ENCODE measurements around the gene SUMF1. TPM values are rescaled to one million over a fixed set of nuclear protein-coding genes. Genes with fewer than 3 reads are reported as not detected.

The SUMF1 gene
- total and polyA plus RNA-seq, 8 donors = 27.1 to 43.9 (median 35.3) TPM

- H3K27ac ChIP-seq = no peak overlapping the region
- intact Hi-C loops (cut with DNase I) = no loop called here
- no peaks in the 10 kb centered on the region for H3K27me3 ChIP-seq
- H3K4me3 ChIP-seq = no peak overlapping the region
- no peaks in the 10 kb centered on the region for H3K9me3 ChIP-seq
- no peak for DNase-seq
- TF ChIP-seq CTCF (IDR thresholded peaks at IDR 0.05) = no peak
- no peaks in the 10 kb centered on the region for H3K4me1 ChIP-seq
- peaks cover 0 to 3% of the 10 kb centered on the region in 2 donors for H3K36me3 ChIP-seq
- no peak for ATAC-seq
These were observed 79.6 kb downstream of the SUMF1 start for GRCh38 chr3:4387210-4388204.

GRCh38 chr3:4385201-4385600 is 81.9 kb downstream of the SUMF1 start:
- H3K27me3 ChIP-seq = no peaks in the 10 kb centered on the region
- no peaks in the 10 kb centered on the region for H3K4me1 ChIP-seq
- intact Hi-C loops (cut with DNase I) = no loop called here
- no peak for TF ChIP-seq CTCF (IDR thresholded peaks at IDR 0.05)
- no peaks in the 10 kb centered on the region for H3K9me3 ChIP-seq
- H3K27ac ChIP-seq = no peak overlapping the region
- no peak overlapping the region for H3K4me3 ChIP-seq
- H3K36me3 ChIP-seq = peaks cover 0 to 3% of the 10 kb centered on the region in 2 donors
- ATAC-seq (no peak), DNase-seq (no peak)

- H3K4me3 ChIP-seq = no peak overlapping the region
- no peak for TF ChIP-seq CTCF (IDR thresholded peaks at IDR 0.05)
- no peak for DNase-seq
- H3K9me3 ChIP-seq = no peaks in the 10 kb centered on the region
- peaks cover 0 to 16% of the 10 kb centered on the region in 2 donors for H3K36me3 ChIP-seq
- ATAC-seq = no peak
- intact Hi-C loops (cut with DNase I) = no loop called here
- no peaks in the 10 kb centered on the region for H3K27me3 ChIP-seq
- no peaks in the 10 kb centered on the region for H3K4me1 ChIP-seq
- H3K27ac ChIP-seq = no peak overlapping the region
These were observed 87.1 kb downstream of the SUMF1 start for GRCh38 chr3:4380013-4380412.

- H3K27ac ChIP-seq = no peak overlapping the region
- no peak for ATAC-seq
These were observed 90.6 kb downstream of the SUMF1 start for GRCh38 chr3:4376499-4376898.

More at GRCh38 chr3:4376499-4376898, 90.6 kb downstream of the SUMF1 start:
- H3K4me3 ChIP-seq = no peak overlapping the region
- no peak for TF ChIP-seq CTCF (IDR thresholded peaks at IDR 0.05)
- peaks cover 0 to 30% of the 10 kb centered on the region in 2 donors for H3K36me3 ChIP-seq
- H3K4me1 ChIP-seq = no peaks in the 10 kb centered on the region
- H3K27me3 ChIP-seq = no peaks in the 10 kb centered on the region
- peaks cover 0 to 17% of the 10 kb centered on the region in 2 donors for H3K9me3 ChIP-seq
- DNase-seq = no peak
- intact Hi-C loops (cut with DNase I) = no loop called here

All from left lung (tissue), 10 donors.